GM10248 (cell line): Measurements from ENCODE around the gene ST3GAL4.
"Not testable (repeated sequence)": the region's sequence is repeated elsewhere in the genome, so short reads cannot be mapped to it uniquely, and the experiment has no call there.

Experiments
- CTCF ChIA-PET: fragments of 300-600 bp; sonication (Branson Sonifier 250); formaldehyde crosslinking; extraction: SDS; loops from one replicate; lab custom pipeline; 2021; ENCODE audit warnings: antibody characterized with exemption; lab: Yijun Ruan, JAX
- POLR2A ChIA-PET: fragments of 350-650 bp; sonication (Branson Sonifier 250); formaldehyde crosslinking; extraction: SDS; loops from one replicate; lab custom pipeline; 2020; ENCODE audit warnings: antibody characterized with exemption; lab: Yijun Ruan, JAX
- DNase-seq: peaks from one replicate; pipeline ENCODE4 v3.0.0; 2012; ENCODE audit errors: extremely low spot score
- TF ChIP-seq, protein P1 (sequence below): IDR thresholded peaks from 2 replicates; pipeline ENCODE4 v1.5.1; 2012; ENCODE audit warnings: mild to moderate bottlenecking, low read depth; ENCODE audit errors: extremely low read depth, missing control alignments, control extremely low read depth

ST3GAL4 gene

DNA sequence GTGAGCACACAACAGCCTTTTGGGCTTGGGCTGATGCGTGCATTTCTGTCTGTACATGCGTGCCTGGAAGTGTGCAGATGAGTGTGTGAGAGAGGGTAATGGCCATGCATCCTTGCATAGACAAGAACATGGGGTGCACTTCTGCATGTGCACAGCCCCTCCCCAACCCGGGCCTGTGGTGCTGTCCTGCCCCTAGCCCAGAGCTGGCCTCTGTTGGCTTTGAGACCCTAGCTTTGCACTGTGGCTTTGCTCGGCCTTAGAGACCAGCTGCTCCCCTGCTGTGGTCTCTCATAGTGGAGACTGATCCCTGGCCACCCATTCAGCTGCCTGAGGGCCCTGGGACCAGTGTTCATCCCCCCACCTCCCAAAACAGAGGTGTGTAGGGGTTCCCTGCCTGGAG, 25.4 kb downstream of the ST3GAL4 start:
- ChIA-PET CTCF (interaction anchor here (1.1 to 1.4 kb wide), 3 partner anchors 10 to 24 kb away, joined by 3 to 6 read pairs (median 5); no protein-coding TSS in a partner anchor), POLR2A (no interaction called here)
- TF ChIP-seq, protein P1, sequence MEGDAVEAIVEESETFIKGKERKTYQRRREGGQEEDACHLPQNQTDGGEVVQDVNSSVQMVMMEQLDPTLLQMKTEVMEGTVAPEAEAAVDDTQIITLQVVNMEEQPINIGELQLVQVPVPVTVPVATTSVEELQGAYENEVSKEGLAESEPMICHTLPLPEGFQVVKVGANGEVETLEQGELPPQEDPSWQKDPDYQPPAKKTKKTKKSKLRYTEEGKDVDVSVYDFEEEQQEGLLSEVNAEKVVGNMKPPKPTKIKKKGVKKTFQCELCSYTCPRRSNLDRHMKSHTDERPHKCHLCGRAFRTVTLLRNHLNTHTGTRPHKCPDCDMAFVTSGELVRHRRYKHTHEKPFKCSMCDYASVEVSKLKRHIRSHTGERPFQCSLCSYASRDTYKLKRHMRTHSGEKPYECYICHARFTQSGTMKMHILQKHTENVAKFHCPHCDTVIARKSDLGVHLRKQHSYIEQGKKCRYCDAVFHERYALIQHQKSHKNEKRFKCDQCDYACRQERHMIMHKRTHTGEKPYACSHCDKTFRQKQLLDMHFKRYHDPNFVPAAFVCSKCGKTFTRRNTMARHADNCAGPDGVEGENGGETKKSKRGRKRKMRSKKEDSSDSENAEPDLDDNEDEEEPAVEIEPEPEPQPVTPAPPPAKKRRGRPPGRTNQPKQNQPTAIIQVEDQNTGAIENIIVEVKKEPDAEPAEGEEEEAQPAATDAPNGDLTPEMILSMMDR = no peak
- DNase-seq = no peak

DNA sequence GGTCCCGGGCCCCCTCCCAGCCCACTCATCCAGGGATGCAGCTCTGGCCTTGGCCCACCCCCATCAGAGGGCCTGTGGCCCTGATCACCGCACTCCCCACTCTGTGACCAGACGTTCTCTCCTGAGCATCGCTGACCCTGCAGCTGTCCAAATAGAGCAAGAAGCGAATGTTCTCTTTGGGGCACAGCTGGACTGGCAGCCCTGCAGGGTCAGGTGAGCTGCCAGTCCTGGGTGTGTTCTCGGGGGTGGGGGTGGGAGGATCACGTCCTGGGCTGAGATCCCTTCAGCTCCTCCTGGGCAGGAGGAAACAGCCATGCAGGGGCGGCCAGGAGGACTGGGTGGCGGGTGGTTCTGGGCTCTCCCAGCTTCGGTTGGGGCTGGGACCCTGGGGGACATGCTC, 26.5 kb downstream of the ST3GAL4 start:
- POLR2A ChIA-PET, CTCF ChIA-PET, DNase-seq: not testable (repeated sequence)

DNA sequence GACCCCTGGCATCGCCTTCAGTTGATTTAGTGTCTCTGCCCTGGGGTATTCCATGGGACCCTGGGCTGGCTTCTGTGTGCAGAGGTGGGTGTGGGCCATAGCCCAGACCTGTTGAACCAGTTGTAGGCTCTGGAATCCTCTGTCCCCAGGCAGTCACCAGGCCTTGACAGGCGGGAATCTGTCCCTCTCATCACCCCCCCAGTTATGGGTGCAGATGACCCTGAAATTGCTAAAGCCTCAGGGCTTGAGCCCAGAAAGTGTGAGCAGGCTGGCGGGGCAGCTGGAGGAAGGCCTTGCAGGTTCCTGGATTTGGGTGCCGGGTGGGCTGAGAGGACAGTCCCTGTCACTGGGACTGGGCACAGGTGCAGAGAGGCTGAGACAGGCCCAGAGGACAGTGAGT, 27.2 kb downstream of the ST3GAL4 start:
- POLR2A ChIA-PET, CTCF ChIA-PET, DNase-seq: not testable (repeated sequence)

DNA sequence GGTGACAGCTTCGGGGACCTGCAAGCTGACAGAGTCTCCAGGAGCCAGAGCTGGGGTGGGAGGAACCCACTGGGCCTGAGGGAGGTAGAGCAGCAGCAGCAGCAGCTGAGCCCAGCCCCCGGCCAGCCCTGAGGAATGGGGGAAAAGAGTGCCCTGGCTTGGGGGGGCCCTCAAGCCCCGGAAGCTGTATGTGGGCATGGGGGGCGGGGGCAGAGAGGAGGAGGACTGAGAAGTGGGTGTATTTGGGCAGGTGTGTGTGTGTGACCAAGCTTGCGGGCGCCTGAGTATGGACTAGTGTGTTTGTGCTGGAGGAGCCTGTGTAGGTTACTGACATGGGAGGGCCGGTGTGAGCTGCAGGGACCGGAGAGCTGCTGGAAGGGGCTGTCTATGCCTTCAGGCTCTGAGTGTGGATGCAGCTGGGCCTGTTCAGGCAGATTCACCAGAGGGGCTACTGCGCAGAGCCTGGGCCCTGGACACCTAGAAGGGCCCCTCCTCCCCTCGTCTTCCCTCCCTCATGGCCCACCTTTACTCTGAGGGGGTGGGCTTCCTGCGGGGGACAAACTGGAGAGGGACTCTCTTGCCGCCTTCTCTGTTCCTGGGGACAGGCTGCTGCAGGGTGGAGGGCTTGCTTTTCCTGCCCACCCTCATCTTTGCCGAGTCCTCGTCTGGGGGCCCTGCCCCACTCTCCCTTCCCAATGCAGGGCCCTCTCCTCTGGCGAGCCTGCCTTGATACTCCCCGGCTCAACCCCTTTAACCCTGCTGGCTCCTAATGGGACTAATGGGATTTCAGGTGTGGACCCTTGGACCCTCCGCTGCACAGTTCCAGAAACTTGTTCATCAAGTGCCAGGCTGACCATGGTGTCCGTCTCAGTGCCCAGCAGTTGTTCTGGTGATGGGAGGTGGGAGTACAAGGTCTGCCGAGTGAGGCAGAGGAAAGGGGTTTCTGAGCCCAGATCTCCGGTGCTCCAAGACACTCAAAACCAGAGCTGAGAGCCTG, 28.2 kb downstream of the ST3GAL4 start:
- TF ChIP-seq, protein P1 = no peak
- CTCF ChIA-PET = no interaction called here
- POLR2A ChIA-PET = no interaction called here
- DNase-seq = no peak

DNA sequence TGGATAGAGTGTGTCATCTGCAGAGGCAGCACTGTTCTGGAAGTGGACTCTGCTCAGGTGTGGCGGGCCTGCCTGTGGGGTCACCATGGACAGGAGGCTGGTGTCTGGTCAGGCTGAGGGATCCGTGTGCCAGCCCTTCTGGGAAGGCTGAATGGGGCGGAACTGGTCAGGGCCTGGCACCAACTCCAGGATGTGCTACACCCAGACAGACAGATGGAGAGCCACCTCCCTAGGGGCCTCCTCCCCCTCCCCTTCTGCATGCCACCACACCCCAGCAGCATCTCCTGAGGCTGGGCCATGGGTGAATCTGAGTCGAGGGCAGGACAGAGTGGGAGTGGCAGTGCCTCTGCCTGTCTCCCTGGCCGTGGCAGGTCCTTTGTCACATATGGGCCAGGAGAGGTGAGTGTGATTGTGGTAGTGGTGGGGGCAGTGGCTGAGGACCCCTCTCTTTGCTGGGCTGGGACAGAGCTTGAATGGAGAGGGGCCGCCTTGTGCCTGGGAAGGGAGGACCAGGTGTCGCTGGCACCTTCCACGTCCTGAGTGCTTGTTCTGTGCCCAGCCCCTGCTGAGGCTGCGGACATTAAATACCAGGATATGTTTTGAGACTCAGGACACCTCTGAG, 29.1 kb downstream of the ST3GAL4 start:
- POLR2A ChIA-PET = no interaction called here
- TF ChIP-seq, protein P1 = no peak

DNA sequence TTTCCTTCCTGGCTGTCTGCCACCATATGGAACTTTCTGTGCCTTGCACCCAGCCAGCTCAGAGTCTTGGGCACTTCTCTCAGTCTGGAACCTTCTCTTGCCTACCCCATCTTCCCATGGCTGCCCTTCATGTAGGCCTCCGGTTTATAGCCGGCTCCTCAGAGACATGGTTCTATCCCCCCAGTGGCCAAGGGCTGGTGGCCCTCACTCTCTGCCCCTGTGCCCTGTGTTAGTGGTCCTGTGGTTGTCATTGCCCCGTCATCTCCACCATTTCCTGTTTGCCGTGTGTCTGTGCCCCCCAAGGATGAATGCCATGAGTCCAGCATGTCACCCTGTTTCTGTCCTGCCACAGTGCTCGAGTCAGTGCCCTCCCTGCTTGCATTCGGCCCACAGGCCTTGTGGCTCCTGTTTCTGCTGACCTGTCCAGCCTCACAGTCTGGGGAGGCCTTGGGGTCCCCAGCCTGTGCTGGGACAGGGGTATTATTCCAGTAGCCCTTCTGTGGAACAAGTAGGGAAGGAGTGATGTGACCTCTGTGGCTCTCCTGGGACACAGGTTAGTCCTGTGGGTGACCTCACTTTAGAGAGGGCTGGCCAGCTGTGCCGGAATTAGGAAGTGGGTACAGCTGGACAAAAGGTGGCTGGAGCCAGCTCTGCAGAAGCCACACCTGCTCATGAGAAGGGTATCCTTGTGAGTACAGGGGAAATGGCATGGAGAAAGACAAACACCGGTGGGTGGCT, 30.7 kb downstream of the ST3GAL4 start:
- POLR2A ChIA-PET = no interaction called here
- TF ChIP-seq, protein P1 = no peak
- DNase-seq = no peak
- CTCF ChIA-PET = no interaction called here

More for the DNA sequence above, 29.1 kb downstream of the ST3GAL4 start:
- CTCF ChIA-PET = no interaction called here
- DNase-seq = no peak

DNA sequence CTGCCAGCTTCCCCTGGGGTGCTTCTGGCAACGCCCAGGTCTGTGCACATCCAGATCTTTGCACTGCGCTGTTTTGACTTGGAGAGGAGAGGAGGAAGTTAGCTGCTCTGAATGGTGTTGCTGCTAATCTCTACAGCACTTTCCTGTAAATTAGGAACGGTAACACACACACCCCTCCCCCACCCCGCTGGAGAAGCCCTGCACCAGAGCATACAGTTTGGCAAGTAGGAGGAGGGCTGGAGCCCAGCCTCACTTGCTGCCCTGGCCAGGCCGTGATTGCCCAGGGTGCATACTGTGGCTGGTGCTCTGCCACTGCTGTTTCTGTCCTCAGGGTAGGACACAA, 31.2 kb downstream of the ST3GAL4 start:
- POLR2A ChIA-PET, CTCF ChIA-PET, DNase-seq: not testable (repeated sequence)

DNA sequence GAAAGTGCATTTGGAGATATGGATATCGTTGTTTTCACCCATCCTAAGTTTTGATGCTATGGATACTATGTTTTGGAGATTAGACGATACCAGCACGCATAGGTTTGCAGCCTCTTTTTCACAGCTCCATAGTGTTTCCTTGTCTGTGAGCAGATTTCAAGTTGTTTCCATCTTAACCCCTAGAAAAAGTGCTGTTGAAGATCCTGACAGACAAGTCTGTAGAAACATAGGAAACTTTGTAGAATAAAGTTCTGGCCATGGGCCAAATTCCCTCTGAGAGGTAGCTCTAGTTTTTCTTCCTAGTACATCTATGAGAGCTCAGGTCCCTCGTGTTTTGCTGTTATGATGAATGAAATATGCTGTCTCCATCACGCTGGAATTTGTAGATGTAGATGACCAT, 32.4 kb downstream of the ST3GAL4 start:
- POLR2A ChIA-PET = no interaction called here
- CTCF ChIA-PET = no interaction called here
- no peak for DNase-seq
- TF ChIP-seq, protein P1 = no peak
